Measurements from ENCODE around the gene SLC35B2.

Gene SLC35B2

DNA sequence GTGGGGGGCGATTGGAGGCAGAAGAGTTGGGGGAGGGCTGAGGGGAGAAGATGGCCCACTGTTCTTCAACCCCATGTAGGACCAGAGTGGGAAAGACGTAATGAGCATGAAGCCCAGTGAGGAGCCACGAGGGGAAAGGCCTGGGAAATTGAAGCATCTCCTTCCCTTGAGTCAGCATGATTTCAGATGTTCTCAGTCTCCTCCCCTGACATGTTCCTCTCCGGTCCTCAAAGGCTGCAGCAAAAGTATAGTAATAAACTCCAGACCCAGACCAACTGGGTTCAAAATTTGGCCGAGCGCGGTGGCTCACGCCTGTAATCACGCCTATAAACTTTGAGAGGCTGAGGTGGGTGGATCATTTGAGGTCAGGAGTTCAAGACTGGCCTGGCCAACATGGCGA lies 9.9 kb upstream of the SLC35B2 start:
- no peak for DNase-seq

DNA sequence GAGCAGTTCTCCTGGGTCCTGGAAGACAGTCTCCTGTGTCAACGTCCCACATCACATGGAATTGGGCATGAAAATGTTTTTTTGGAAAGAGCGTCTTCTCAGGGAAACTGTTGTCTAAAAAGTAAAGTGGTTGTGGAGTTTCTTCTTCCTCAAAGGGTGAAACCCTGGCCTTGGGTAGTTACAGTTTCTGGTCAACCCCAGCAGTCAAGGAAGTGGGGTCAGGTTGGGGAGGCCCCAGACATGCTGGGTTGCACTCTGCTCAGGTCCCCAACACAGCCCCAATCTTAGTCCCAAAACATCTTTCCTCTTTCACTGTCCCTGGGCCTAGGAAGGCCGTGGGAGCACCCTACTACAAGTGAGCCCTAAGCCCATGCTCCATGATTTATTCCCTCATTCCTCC lies 9.0 kb upstream of the SLC35B2 start:
- DNase-seq, result no peak

DNA sequence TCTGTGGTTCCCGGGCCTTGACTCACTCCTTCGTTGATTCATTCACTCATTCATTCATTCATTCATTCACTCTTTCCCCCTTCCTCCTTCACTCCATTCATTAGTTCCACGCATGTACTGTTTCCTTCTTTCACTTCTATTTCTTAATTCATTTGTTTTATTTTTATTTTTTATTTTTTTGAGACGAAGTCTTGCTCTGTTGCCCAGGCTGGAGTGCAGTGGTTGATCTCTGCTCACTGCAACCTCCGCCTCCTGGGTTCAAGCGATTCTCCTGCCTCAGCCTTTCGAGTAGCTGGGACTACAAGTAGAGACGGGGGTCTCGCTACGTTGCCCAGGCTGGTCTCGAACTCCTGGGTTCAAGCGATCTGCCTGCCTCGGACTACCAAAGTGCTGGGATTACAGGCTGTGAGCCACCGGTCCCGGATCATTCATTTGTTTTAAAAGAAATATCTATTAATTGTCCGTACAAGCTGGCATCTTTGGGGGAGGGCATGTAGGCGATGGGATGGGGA lies 8.4 kb upstream of the SLC35B2 start:
- DNase-seq, result no peak

DNA sequence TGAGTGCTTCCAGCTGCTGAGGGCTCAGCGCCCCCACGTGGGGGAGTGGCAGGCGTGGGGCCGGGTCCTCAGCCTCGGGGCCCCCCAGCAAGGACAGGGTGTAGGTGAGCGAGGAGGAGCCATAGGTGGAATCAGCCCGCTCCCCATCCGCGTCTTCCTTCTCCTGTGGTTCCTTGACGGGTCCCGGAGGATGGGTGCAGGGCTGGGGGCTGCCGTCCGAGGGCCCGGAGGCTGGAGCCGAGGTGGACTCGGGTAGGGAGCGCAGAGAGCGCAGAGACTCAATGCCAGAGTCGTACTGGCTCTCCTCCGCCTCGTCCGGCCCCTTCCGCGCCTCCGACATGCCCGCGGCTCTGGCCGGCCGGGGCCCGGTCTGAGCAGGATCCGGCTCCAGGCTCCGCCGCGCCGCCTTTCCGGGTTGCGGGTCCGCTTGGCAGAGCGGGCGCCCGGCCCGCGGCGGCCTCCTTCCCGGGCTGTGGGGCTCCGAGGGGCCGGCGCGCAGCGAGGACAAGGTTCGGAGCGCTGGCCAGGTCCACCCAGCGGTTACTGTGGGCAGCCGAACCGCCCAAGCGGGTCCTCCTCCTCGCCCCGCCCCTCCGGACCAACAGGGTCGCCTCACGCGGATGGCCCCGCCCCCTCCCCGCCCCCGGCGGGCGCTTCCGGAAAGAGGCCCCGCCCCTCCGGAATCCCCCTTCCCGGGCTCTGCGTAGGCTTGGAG lies 7.8 kb upstream of the SLC35B2 start, which contains the start of gene NFKBIE:
NFKBIE (minus strand) TSS at position 545 of the 715 bp plus-strand sequence; CDS start at position 340, 205 bp downstream.
- DNase-seq, result peak; percentile 93 to 96

DNA sequence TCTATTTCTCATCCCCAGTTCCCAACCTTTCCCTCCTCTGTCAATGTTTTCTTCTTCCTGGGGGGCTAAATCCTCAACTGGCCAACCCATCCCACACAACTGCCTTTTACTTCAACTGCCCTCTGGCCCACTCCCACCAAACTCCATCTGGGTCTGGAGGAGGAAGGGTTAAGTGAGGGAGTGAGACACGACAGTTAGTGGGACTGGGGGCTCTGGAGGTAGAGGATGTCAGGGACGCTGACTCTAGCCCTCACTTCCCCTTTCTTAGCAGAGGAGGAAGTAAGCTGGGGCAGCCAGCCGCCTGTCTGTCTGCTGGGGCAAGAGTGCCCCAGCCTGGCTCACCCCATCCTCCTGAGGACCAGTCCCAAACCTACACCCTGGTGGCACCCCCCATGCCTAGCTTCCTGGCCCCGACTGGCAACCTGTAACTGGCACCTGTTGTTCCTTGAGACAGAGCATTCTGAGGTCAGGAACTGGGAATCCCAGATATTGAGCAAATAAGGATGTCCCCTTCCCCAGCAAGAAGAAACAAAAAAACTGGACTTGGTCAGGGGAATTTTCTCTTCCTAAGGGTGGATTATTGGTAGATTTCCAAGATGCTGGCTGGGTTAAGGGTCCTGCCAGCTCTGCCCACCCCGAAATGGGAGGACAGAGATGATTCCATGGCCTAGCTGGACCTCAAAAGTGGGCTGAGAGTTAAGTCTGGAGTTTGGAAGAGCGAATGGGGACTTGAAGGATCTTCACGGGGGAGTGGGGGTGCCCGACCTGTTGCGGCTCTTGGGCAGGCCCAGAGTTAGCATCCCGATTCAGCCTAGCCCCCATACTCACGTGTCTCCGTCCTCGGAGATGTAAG lies 7.1 kb upstream of the SLC35B2 start:
- peak; percentile 78 to 86 for DNase-seq

DNA sequence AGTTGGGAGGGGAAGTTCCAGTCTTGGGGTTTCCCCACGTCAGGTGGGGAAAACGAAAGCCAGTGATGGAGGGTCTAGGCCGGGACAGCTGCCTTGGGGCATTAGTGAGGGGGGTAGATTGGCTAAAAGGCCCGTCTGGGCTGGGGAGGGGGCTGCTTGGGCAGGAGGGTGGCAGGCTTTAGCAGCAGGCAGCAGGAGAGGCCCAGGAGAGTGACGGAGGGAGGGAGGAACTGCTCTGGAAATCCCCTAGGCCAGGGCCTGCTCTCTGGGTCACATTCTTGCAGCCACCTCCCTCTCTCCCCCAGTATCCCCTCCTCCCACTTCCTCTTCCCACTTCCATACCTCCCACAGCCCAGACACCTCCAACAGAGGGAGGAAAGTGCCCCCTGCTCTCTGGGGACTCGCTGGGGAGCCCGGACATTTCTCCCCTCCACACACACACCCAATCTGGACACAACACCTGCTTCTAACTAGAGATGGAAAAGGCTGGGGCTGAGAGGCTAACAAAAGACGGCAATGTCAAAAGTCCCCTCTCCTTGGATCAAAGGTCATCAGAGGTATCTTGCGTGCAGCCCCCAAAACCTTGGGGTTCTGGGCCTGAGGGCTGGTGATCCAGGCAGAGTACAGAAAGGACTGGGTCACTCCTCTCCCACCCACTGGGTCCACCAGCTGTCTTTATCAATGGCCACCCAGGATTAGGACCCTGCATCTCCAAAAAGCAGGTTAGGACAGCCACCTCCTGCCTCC lies 6.2 kb upstream of the SLC35B2 start:
- DNase-seq, result peak; percentile 49 to 73

DNA sequence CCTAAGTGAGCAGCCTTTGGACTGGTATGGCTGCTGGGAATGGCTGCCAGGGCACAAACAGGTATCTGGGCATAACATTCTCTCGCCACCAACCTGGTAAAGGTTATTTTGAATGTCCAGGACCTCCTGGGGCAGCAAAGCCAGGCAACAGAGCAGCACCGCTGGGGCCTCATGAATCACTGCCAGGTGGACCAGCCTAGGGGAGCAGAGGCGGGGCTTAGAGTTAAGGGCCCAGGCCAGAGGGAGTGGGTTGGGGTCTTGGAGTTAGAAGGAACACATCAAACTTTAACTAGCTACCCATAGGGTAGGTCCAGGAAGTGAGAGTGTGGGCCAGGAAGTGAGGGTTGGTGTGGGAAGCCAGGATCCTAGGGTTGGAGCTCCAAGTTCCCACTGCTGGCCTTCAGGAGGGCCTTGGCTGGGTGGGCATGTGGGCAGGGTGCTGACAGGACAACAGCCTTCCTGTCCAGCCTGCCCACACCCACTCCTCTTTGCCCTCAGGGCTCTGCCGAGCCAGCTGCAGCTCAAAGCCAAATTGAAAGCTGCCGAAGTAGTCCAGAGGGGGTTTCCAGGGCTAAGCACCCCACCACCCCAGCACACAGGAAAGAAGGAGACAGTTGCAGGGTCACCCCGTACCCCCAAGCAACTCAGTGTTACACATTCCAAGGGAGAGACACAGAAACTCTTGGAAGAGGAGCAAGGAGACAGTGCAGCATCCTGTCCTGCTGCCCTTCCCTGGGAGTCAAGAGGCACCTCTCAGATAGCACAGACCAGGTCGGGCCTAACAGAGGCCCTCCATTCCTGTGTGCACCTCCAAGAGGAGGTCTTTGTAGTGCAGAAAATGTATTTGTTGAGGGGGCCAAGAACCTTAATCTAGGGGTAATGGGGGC lies 5.4 kb upstream of the SLC35B2 start:
- peak in 1 of 2 donors; percentile 67 for DNase-seq

DNA sequence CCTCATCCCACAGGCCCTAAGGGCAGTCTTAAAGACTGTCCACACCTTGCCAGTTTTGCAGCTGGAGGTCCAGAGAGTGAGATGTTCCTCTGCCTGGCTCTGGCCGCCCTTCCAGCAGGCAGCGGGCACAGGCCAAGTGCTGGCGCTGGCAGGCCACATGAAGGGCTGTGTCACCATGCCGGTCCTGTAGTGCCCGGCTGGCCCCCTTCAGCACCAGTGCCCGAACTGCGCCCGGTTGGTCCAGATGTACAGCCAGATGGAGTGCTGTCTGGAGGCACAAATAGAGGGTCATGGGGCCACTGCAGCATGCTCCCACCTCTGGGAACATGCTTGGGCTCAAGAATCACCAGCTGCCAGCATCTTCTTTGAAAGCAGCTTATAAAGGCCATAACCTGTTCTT lies 4.3 kb upstream of the SLC35B2 start:
- no peak for DNase-seq

DNA sequence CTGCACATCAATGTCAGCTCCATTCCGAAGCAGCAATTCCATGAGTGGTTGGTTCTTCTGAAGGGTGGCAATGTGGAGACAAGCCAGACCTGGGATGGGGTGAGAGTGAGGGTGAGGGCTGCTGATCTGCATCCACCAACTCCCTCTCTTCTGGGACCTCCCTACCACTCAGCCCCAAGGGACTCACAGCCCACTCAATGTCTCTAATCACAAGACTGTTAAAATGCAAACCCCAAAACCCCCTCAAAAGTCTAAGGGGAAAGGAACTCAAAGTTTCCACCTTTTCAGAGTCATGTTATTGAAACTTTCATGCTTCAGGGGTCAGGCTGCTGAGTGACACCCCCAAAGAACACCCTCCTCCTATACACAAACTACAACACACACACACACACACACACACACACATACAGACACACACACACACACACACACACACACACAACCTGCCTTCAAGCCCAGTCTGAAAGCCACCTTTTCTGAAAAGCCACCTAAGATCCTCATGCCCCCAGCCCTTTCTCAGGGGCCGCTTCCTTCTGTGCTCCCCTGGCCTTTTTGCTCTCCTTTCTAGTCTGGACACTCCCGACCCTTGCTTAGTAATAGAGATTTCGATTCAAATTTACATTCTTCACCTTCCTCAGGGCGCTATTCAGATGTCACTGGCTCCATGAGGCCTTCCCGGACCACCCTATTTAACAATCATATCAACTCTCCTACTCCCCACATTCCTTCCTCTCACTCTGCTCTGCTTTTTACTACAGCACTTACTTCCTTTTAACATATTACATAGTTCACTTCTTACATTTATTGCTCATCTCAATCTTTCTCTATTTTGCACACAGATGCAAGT lies 3.3 kb upstream of the SLC35B2 start:
- no peak for DNase-seq

DNA sequence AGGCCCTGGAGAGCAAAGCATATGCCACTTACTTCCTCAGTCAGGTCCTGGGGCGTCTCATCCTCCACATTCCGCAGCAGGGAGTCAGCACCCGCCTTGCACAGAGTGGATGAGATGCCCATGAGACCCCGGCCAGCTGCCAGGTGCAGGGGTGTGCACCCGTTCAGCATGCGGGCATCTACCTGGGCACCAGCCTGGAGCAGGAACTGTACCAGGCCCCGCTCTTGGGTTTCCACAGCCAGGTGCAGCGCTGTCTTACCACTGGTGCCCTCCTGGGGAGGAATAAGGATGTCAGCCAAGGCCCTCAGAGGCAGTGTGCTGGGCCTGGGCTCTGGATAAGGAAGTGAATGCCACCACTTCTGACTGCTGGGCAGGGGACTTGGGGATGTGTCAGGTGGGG lies 2.7 kb upstream of the SLC35B2 start:
- no peak for DNase-seq

DNA sequence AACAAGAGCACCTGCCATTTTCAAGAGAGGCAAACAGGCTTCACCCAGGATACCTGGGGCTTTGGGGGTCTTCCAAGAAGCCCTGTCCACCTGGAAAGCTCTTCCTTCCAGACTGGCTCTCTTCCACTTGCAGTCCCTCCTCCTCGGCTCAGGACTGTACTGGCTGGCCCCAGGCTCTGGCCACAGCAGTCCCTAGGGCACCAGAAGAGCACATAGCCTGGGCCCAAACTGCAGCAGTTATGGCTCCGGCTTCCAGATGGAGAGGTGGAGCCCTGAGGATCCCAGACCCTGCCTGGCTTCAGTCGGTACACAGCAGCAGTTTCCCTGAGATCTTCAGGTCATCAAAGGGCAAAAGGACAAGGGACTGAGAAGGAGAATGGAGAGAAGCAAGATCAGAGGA lies 1.6 kb upstream of the SLC35B2 start:
- no peak for DNase-seq

DNA sequence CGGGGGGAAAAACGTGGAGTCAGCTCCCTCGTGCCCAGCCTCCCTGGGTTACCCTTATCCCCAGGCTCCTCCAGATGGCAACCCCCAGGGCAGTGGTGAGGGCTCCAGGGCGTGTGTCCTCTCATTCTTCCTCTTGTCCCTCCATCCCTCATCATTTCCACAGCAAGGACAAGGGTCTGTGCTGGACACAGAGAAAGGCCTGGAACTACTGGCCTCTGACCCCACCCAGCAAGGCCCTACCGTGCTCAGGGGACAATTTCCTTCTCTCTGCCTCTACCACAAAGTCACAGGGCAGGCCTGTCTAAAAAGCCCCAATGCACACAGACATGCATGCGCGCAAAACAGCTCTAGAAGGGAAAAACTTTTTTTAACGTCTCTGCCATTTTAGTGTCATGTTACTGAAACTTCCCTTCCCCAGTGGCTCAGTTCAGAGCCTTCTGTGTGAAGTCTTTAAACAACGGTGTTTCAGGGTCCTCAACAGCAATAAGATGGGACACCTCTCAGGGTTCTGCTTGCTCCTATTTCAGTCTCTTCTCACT lies 1.1 kb upstream of the SLC35B2 start:
- DNase-seq, result no peak

DNA sequence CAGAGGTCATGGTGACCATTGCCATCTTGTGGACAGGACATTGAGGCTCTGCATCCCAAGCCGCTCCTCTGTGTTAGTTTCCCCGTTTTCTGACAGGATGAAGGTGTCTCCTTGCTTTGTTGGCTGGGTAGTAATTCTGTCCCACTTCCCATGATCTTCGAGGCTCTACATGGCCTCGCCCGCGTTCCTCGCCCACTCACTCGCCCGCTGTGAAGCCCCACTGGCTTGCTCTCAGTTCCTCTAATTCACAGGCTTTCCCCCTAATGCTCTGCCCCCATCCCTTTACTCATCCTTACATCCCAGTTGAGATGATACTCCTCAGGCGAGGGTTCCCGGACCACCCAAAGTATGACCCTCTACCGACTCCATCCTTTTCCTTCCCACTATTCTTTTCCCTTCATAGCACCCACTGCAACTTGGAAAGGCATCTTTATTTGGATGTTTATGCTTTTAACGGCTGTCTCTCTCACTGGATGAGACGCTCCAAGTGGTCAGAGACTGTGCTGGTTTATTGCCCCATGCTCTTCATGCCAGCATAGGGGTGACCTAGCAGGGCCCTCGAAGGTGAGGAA lies 511 bp upstream of the SLC35B2 start:
- peak; percentile 50 to 81 for DNase-seq

DNA sequence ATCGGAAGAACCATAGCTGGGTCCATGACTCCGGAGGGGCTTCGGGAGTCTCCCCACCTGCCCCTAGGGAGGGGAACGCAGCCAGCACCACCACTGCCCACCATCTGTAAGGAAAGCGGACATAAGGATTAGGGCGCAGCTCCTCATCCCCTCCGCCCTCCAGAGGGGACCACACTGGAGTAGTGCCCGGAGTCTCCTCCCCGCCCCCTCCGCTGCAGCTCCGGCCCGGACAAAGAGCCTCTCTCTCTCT lies 628 bp downstream of the SLC35B2 start:
- DNase-seq, result no peak

DNA sequence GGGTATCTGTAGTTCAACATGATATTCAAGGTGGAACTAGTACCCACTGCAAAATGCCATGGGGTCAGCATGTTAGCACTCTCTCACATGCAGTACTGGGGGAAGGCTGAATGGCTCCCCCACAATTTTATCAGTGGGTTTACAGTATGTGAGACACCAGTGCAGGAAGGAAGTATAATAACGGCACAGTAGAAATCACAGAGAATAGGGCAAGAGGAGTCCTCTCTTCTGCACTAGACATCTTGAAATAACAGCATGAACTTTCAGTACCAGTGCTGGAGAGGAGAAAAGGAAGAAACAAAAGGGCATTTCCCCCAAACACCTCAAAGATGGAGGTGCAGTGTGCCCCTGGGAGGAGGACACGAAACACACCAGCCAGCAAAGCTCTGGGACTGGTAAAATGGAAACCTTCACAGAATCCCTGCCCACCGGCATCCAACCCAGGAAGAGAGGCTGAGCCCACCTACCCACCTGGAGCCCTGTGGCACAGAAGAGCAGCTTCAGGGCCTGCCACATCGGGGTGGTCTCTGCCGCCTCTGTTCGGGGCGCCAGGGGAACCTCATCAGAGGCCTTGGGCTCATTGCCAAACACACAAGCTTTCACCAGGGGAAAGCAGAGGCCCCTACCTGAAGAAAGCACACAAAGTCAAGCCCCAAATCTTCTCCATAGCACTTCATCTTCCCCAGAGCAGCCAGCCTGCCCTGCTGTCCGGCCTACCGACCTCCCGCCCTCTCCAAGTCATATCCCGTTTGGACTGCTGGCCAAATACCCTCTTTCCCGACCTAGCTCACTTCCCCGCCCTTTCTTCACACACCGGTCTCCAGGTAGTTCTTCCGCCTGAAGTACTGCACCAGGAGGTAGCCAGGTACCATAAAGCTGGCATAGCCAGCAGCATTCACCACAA lies 1.2 kb downstream of the SLC35B2 start:
- DNase-seq, result no peak

DNA sequence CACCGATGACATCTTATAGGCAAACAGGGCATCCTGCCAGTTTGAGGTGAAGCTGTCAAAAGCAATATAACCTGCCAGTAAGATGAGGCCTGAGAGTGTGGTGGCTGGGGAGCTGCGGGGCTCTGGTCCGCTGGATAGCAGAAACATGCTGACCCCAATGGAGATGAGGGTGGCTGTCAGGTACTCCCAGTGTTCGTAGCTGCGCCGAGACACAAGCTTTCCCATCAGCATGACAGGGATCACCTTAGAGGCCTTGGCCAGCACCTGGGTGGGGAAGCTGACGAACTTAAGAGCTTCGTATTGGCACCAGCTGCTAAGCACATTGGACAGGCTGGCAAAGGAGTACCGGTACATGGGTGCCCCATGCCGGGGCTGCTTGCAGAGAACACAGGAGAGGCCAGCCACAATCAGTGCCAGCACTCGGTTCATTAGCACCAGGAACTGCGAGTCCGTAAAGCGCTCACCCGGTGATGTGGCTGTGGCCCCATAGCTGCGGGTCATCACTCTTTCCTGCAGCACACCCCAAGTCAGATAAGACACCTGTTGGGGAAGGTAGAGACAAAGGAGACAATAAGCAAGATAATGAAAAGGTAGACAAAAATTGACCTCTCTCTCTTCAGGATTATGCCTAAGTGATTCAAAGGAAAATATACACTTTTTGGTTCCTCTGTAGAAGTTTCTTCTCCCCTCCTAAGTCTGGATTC lies 2.1 kb downstream of the SLC35B2 start:
- DNase-seq, result no peak

DNA sequence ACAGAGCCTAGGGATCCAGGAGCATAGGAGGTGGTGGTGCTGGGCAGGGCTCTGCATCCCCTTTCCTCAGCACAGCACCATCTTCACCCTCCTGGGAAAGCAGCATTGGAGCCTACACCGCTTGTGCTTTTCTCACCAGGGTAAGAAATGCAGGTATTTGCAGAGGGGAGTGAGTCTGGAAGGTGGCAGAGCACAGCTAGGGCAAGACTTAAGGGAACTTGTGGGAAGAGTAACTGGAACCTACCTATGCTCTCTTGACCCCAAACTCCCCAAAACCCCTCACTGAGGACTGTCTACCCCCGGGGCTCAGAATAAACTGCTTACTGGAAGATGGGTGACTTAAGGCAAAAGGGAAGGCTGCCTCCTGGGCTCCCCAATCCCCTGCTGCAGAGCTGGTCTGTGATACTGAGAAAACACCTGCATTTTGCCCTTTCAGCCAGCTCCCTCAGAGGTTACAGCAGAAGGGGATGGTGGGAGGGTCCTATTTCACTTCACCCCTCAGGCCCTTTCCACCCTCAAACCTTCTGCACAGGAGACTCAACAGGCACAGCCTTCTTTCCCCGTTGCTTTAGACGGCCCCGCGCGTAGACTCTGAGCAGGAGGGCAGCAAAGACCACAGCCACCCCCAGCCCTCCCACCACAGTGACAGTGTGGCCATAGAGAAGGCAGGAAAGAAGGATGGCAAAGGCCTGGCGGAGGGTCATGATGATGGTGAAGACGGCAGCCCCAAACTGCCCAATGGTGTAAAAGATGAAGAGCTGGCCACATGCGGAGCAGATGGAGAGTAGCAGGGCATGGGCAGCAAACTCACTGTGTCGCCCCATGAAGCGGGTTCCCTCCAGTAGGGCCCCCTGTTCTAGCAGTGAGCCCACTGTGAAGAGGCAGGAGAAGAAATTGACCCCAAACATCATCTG lies 2.9 kb downstream of the SLC35B2 start:
- no peak for DNase-seq

Measured in inflammatory macrophage (primary cell).